SH-SY5Y (cell line): ENCODE results near the gene STARD10.

Experiments
- GATA2 ChIP-seq: IDR thresholded peaks from 2 replicates; pipeline ENCODE4 v1.6.1; 2011; ENCODE audit warnings: mild to moderate bottlenecking, low read depth, low read length
- GATA3 ChIP-seq: IDR thresholded peaks from 2 replicates; pipeline ENCODE4 v1.6.1; 2011; ENCODE audit warnings: low read depth, mild to moderate bottlenecking, low read length, moderate library complexity

DNA sequence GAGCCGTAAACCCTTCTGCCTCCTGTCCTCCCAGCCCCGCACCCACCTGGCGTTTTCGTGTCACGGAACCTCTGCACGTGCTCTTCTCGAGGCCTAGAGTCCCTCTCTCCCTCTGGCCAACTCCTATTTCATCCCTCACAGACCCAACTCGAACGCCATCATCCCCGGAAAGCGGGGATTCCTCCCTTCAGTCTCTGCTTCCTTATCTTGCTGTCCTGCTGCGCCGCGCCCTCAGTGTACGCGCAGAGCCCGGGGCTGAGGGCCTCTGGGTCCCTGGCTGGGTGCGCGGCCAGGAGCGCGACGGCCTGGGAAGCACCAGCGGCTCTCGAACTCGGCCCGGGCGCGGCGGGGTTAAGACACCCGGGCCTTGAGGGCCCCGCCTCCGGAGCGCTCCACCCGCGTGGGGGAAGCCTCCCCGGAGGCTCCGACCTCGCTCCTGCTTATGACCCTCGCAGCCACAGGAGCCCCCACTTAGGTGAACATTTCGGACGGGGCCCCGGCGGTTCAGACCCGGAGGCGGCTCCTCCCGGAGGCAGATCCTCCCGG lies 20.0 kb upstream of the STARD10 start:
- TF ChIP-seq GATA3 = no peak
- TF ChIP-seq GATA2 = no peak
